ENCODE data around the gene GIMD1. TPM values are rescaled to one million over a fixed set of nuclear protein-coding genes. Genes with fewer than 3 reads are reported as not detected.

GIMD1 gene
- total and polyA plus RNA-seq, 2 experiments from 2014 or later: not detected

- TF ChIP-seq ZNF462 (CRISPR knock-in tag; IDR thresholded peaks at IDR 0.05): no peak
Measured at GRCh38 chr4:106384878-106385277, 16.3 kb upstream of the GIMD1 start (continued).

GRCh38 chr4:106380179-106380578, 11.6 kb upstream of the GIMD1 start:
- H2AFZ ChIP-seq: no peak overlapping the region
- no peaks in the 10 kb centered on the region for H3K36me3 ChIP-seq (ENCODE audit: insufficient read depth)
- H3K4me2 ChIP-seq: no peak overlapping the region
- H3F3A ChIP-seq (replicated peaks; ENCODE audit: low read depth): no peaks in the 10 kb centered on the region
- H3K79me2 ChIP-seq (replicated peaks; ENCODE audit: insufficient read depth): no peaks in the 10 kb centered on the region
- no peak overlapping the region for H3K27ac ChIP-seq (ENCODE audit: low read depth)
- peaks cover 6% of the 10 kb centered on the region; the same call in 2 of the 3 replicates for H3K9me3 Mint-ChIP-seq
- H3K27ac Mint-ChIP-seq: no peak overlapping the region
- no peak for DNase-seq (ENCODE audit: low spot score)
- H4K20me1 ChIP-seq (replicated peaks; ENCODE audit: insufficient read depth): no peaks in the 10 kb centered on the region
- peaks cover 5% of the 10 kb centered on the region; the same call in 2 of the 3 replicates for H3K36me3 Mint-ChIP-seq (ENCODE audit: low read depth)
- H3K27me3 Mint-ChIP-seq (ENCODE audit: insufficient read depth, low read depth, poor library complexity): peaks cover 1% of the 10 kb centered on the region
- no peak overlapping the region for H3K4me3 ChIP-seq
- no peaks in the 10 kb centered on the region for H3K4me1 Mint-ChIP-seq
- H3K4me1 ChIP-seq (ENCODE audit: insufficient read depth): no peaks in the 10 kb centered on the region
- H3K9me2 ChIP-seq (ENCODE audit: insufficient read depth): 0 out of 2 replicates have a peak, but pooled peaks cover 4% of the 10 kb centered on the region
- ATAC-seq: no peak
- H3K4me3 Mint-ChIP-seq: no peak overlapping the region
- H3K27me3 ChIP-seq (ENCODE audit: insufficient read depth): no peaks in the 10 kb centered on the region
- no peak for TF ChIP-seq ZNF331 (CRISPR knock-in tag; IDR thresholded peaks at IDR 0.05; ENCODE audit: low read depth)
- TF ChIP-seq NANOG (IDR thresholded peaks at IDR 0.05; ENCODE audit: borderline replicate concordance): no peak
- no peak for TF ChIP-seq POLR2AphosphoS5 (IDR thresholded peaks at IDR 0.05; ENCODE audit: low read depth)
- TF ChIP-seq, protein P1, sequence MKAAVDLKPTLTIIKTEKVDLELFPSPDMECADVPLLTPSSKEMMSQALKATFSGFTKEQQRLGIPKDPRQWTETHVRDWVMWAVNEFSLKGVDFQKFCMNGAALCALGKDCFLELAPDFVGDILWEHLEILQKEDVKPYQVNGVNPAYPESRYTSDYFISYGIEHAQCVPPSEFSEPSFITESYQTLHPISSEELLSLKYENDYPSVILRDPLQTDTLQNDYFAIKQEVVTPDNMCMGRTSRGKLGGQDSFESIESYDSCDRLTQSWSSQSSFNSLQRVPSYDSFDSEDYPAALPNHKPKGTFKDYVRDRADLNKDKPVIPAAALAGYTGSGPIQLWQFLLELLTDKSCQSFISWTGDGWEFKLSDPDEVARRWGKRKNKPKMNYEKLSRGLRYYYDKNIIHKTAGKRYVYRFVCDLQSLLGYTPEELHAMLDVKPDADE (IDR thresholded peaks at IDR 0.05): no peak
- TF ChIP-seq ZNF114 (CRISPR knock-in tag; IDR thresholded peaks at IDR 0.05): no peak
- no peak for TF ChIP-seq JUNB (IDR thresholded peaks at IDR 0.05; ENCODE audit: unreplicated experiment)
- TF ChIP-seq, protein P2, sequence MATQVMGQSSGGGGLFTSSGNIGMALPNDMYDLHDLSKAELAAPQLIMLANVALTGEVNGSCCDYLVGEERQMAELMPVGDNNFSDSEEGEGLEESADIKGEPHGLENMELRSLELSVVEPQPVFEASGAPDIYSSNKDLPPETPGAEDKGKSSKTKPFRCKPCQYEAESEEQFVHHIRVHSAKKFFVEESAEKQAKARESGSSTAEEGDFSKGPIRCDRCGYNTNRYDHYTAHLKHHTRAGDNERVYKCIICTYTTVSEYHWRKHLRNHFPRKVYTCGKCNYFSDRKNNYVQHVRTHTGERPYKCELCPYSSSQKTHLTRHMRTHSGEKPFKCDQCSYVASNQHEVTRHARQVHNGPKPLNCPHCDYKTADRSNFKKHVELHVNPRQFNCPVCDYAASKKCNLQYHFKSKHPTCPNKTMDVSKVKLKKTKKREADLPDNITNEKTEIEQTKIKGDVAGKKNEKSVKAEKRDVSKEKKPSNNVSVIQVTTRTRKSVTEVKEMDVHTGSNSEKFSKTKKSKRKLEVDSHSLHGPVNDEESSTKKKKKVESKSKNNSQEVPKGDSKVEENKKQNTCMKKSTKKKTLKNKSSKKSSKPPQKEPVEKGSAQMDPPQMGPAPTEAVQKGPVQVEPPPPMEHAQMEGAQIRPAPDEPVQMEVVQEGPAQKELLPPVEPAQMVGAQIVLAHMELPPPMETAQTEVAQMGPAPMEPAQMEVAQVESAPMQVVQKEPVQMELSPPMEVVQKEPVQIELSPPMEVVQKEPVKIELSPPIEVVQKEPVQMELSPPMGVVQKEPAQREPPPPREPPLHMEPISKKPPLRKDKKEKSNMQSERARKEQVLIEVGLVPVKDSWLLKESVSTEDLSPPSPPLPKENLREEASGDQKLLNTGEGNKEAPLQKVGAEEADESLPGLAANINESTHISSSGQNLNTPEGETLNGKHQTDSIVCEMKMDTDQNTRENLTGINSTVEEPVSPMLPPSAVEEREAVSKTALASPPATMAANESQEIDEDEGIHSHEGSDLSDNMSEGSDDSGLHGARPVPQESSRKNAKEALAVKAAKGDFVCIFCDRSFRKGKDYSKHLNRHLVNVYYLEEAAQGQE (IDR thresholded peaks at IDR 0.05; ENCODE audit: unreplicated experiment): no peak

Data from GM23338 (cell line).